Testis (tissue), 3 donors: ENCODE measurements around the gene TUT7. TPM values are rescaled to one million over a fixed set of nuclear protein-coding genes. Genes with fewer than 3 reads are reported as not detected.

Experiments
- DNase-seq: peaks from one replicate; pipeline ENCODE4 v3.0.0-alpha.2; 2019
- H3K27ac ChIP-seq, 2 donors: fragments of 200-600 bp; sonication (generic); one replicate each; pipeline ENCODE4 v1.5.1; 2019
- H3K27me3 ChIP-seq: fragments of 200-600 bp; sonication (generic); one replicate; pipeline ENCODE4 v1.5.1; 2019
- H3K36me3 ChIP-seq: fragments of 200-600 bp; sonication (generic); one replicate; pipeline ENCODE4 v1.5.1; 2017; ENCODE audit warnings: low read depth; ENCODE audit errors: missing control alignments
- H3K4me1 ChIP-seq: fragments of 200-600 bp; sonication (generic); one replicate; pipeline ENCODE4 v1.5.1; 2019
- H3K4me3 ChIP-seq, 2 donors: fragments of 200-600 bp; sonication (generic); one replicate each; pipeline ENCODE4 v1.5.1; 2017 to 2019
- H3K9me3 ChIP-seq: fragments of 200-600 bp; sonication (generic); one replicate; pipeline ENCODE4 v1.5.1; 2017
- POLR2A ChIP-seq: fragments of 450-650 bp; IDR thresholded peaks from one replicate; pipeline ENCODE4 v1.6.1; 2017; ENCODE audit warnings: antibody characterized with exemption, mild to moderate bottlenecking, moderate library complexity
- whole genome bisulfite sequencing, 2 donors: methylation state at CpG; one replicate each; pipeline ENCODE4 v1.1.5; 2018; 5-methylcytosine and 5-hydroxymethylcytosine counted together
- intact Hi-C: fragments of 100-400 bp; cut with DNase I; formaldehyde crosslinking; loops from one replicate; pipeline ENCODE4 v1.15.1; 2023; ENCODE audit warnings: low total_unique reads
- polyA plus RNA-seq: library from polyadenylated mRNA; stranded (reverse); fragments of 350-450 nt; fragmentation: Illumina TruSeq; extraction: RNeasy Lipid Tissue Mini Kit (QIAGEN cat#74804); gene quantifications from one replicate; pipeline ENCODE4 v1.2.3, GENCODE V29; 2014; ENCODE audit warnings: low read depth, low replicate concordance; ENCODE audit not compliant: insufficient read depth
- total RNA-seq, 2 donors: library from RNA; depleted of rRNA; stranded (reverse); fragments of >200 nt; gene quantifications; one replicate each; pipeline ENCODE4 v1.2.3, GENCODE V29; 2016
- TF ChIP-seq, protein P1 (sequence below), 3 experiments: fragments of 450-650 bp in 2 of 3; fragments of 200-600 bp in 1 of 3; sonication (generic) in 1 of 3; IDR thresholded peaks; one replicate each; pipeline ENCODE4 v1.5.1; 2016 to 2019; ENCODE audit warnings: antibody characterized with exemption in 3 of 3, mild to moderate bottlenecking in 2 of 3, moderate library complexity in 1 of 3

TUT7 gene
- total and polyA plus RNA-seq, 3 donors from 2014 or later, result 18.7 to 53.4 (median 40.0) TPM

DNA sequence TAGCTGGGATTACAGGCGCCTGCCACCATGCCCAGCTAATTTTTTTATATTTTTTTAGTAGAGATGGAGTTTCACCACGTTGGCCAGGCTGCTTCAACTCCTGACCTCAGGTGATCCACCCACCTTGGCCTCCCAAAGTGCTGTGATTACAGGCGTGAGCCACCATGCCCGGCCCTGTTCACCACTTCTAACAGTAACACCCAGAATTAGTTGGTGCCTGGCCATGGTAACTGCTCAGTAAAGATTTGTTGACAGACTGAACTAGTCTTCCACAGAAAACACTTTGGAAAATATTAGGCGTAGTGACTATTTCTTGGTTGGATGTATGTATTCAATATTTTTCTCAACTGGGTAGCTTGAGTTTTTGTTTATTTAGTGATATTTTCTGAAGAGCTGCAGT is 24.0 kb downstream of the TUT7 start:
- no peaks in the 10 kb centered on the region for H3K36me3 ChIP-seq
- intact Hi-C loops, result no loop called here
- H3K27ac ChIP-seq, result no peak overlapping the region
- H3K4me1 ChIP-seq, result no peaks in the 10 kb centered on the region
- H3K27me3 ChIP-seq, result no peaks in the 10 kb centered on the region
- TF ChIP-seq POLR2A, result no peak
- TF ChIP-seq, protein P1, sequence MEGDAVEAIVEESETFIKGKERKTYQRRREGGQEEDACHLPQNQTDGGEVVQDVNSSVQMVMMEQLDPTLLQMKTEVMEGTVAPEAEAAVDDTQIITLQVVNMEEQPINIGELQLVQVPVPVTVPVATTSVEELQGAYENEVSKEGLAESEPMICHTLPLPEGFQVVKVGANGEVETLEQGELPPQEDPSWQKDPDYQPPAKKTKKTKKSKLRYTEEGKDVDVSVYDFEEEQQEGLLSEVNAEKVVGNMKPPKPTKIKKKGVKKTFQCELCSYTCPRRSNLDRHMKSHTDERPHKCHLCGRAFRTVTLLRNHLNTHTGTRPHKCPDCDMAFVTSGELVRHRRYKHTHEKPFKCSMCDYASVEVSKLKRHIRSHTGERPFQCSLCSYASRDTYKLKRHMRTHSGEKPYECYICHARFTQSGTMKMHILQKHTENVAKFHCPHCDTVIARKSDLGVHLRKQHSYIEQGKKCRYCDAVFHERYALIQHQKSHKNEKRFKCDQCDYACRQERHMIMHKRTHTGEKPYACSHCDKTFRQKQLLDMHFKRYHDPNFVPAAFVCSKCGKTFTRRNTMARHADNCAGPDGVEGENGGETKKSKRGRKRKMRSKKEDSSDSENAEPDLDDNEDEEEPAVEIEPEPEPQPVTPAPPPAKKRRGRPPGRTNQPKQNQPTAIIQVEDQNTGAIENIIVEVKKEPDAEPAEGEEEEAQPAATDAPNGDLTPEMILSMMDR (IDR thresholded peaks at IDR 0.05), result no peak
- no peak overlapping the region for H3K4me3 ChIP-seq
- H3K9me3 ChIP-seq, result no peaks in the 10 kb centered on the region
- 97 to 99% methylated on average over 5 of the region's 5 CpGs for WGBS, 2 donors
- no peak for DNase-seq

DNA sequence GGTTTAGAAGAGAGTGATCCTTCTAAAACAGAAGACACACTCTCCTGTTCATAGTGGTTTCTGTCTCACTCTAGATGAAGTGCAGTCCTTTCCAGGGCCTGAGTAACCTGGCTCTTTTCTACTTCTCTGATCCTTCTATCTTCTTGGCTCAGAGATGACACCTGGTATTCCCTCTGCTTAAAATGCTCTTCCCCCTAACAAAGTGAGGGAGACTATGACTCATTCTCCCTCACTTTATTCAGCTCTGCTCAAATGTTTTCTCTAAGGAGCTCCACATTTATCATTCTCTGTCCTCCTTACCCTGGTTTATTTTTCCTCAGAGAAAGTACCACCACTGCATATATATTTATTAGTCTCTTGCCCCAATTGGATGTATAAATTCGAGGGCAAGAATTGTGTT is 24.6 kb downstream of the TUT7 start:
- H3K36me3 ChIP-seq, result no peaks in the 10 kb centered on the region
- H3K9me3 ChIP-seq, result no peaks in the 10 kb centered on the region
- DNase-seq, result no peak
- 100% methylated on average over 1 of the region's 1 CpG for WGBS, 2 donors
- H3K4me3 ChIP-seq, result no peak overlapping the region
- no peaks in the 10 kb centered on the region for H3K4me1 ChIP-seq
- H3K27me3 ChIP-seq, result no peaks in the 10 kb centered on the region
- TF ChIP-seq, protein P1 (IDR thresholded peaks at IDR 0.05), result no peak
- TF ChIP-seq POLR2A, result no peak
- intact Hi-C loops, result no loop called here
- H3K27ac ChIP-seq, result no peak overlapping the region

DNA sequence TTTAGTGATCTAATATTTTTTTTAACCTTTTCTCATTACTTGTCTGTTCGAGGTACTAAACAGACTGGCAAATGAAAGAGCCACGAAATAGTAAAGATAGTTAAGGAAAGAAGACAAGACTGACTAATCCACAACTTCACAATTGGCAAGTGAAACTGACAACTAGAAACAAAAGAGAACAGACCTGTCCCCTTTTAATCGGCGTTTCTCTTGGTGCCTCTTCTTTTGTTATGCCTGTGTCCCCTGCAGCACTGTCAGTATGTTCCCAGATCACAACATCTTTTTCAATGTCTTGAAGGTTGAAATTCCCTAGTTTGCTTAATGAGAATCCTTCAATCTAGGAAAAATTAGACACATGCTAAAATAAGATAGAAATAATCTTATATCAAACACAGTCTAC is 26.1 kb downstream of the TUT7 start:
- no peaks in the 10 kb centered on the region for H3K9me3 ChIP-seq
- TF ChIP-seq, protein P1 (IDR thresholded peaks at IDR 0.05), result no peak
- TF ChIP-seq POLR2A, result no peak
- no peak overlapping the region for H3K27ac ChIP-seq
- no peaks in the 10 kb centered on the region for H3K27me3 ChIP-seq
- H3K4me1 ChIP-seq, result no peaks in the 10 kb centered on the region
- DNase-seq, result no peak
- H3K36me3 ChIP-seq, result no peaks in the 10 kb centered on the region
- WGBS, 2 donors, result 61 to 77% methylated on average over 4 of the region's 4 CpGs
- intact Hi-C loops, result no loop called here
- no peak overlapping the region for H3K4me3 ChIP-seq

DNA sequence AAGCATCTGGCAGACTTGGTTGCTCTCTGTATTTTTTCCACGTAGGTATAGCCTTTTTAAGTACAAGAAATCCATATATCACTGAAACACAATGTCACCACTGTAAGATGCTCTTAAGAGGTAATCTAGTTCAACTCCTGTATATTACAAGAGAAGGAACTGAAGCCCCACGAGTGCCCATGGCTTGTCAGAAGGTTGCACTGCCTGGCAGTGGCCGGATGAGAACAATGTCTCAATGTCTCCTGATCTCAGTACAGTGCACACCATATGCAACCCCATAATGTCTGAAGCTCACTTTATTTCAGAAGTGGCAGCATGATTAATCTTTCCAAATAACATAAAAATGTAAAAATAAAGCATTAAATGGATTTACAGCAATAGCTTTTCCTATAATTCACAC is 27.7 kb downstream of the TUT7 start:
- intact Hi-C loops, result no loop called here
- Histone ChIP-seq H3K27ac (no peak overlapping the region), H3K27me3 (no peaks in the 10 kb centered on the region), H3K36me3 (no peaks in the 10 kb centered on the region), H3K4me1 (no peaks in the 10 kb centered on the region), H3K4me3 (no peak overlapping the region), H3K9me3 (no peaks in the 10 kb centered on the region)
- 80 to 83% methylated on average over 3 of the region's 3 CpGs for WGBS, 2 donors
- TF ChIP-seq, protein P1 (IDR thresholded peaks at IDR 0.05), result no peak
- no peak for TF ChIP-seq POLR2A
- no peak for DNase-seq

DNA sequence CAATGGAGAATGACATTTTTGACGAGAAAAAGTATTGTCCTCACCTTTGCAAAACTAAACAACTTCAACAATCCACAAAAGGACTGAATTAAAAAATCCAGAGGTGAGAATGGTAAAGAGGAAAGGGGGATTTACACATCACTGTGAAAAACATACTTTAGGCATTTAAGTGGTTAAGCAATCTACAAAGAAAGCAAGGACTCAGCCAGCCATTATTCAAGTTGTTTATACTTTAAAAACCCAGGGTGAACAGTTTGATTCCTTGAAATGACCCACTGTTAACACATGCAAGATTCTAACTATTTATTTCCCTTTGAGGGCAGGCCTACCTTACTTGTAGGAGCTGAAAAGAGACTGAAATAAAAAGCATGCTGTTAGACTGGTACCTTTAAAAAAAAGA is 29.3 kb downstream of the TUT7 start:
- no peaks in the 10 kb centered on the region for H3K36me3 ChIP-seq

More for the DNA sequence above, 29.3 kb downstream of the TUT7 start:
- Histone ChIP-seq H3K4me1 (no peaks in the 10 kb centered on the region), H3K27ac (no peak overlapping the region), H3K27me3 (no peaks in the 10 kb centered on the region), H3K4me3 (no peak overlapping the region), H3K9me3 (no peaks in the 10 kb centered on the region)
- intact Hi-C loops, result no loop called here
- no peak for DNase-seq
- no peak for TF ChIP-seq POLR2A
- TF ChIP-seq, protein P1 (IDR thresholded peaks at IDR 0.05), result no peak
- WGBS, 2 donors, result 86 to 94% methylated on average over 1 of the region's 1 CpG
